ENCODE results near the gene CLCNKA. TPM values are rescaled to one million over a fixed set of nuclear protein-coding genes. Genes with fewer than 3 reads are reported as not detected.
A peak's percentile ranks its signal among the peaks of the same experiment; 100 is the strongest.

Gene CLCNKA
- total and polyA plus RNA-seq, 2 of the 8 experiments (the other 6 are each of a cell fraction or from before 2014, with no cell fraction given) = 0.95 to 2.0 TPM

DNA sequence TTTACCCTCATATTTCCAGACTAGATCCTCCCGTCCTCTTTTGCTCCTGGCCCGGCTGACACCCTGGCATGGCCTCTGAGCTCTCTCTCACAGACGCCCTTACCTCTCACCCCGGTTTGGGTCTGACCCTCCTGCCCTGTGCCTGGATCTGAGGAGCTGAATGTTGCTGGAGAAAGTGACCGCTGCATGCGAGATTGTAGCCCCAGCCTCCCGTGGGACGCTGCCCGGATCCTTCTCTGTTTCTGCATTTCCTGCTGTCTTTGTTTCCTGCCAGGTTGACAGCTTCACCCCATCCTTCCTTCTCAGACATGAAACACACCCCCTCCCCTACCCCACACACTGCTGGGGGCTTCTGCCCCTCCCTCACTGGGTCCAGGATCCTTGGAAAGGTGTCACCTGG, 42.1 kb downstream of the CLCNKA start:
- Histone ChIP-seq H2BK120ac (replicated peaks; ENCODE audit: low read depth, low read length) (no peak overlapping the region), H3K9ac (replicated peaks in 1 of 4; ENCODE audit: extremely low read depth in 1 of 4, low read depth in 3 of 4, low read length in 3 of 4) (no peak overlapping the region), H4K5ac (ENCODE audit: insufficient read length, low read depth, low read length) (no peak overlapping the region), H2AK5ac (ENCODE audit: low read depth, low read length) (no peak overlapping the region), H3K27me3 (replicated peaks in 1 of 4; ENCODE audit: control insufficient read depth in 3 of 4, extremely low read depth in 1 of 4, insufficient read depth in 3 of 4, low read length in 3 of 4) (peaks cover 0 to 4% (median 2%) of the 10 kb centered on the region in 4 experiments; a peak in 2 of 7 replicates), H3K14ac (ENCODE audit: insufficient read length) (no peak overlapping the region), H3K36me3 (ENCODE audit: control insufficient read depth in 2 of 4, insufficient read depth in 4 of 4, low read length in 3 of 4) (no peaks in the 10 kb centered on the region), H2AFZ (ENCODE audit: low read length) (no peak overlapping the region), H3K23ac (ENCODE audit: insufficient read length) (no peak overlapping the region), H3K79me1 (ENCODE audit: low read depth, low read length) (no peaks in the 10 kb centered on the region), H2BK20ac (ENCODE audit: low read length) (no peak overlapping the region), H3K4me1 (replicated peaks in 1 of 4; ENCODE audit: control insufficient read depth in 3 of 4, insufficient read depth in 4 of 4, low read length in 3 of 4) (peaks cover 0 to 18% (median 13%) of the 10 kb centered on the region in 4 experiments; a peak in 6 of 7 replicates), H3K4me3 (ENCODE audit: extremely low read depth in 1 of 4, insufficient read depth in 2 of 4, low read depth in 3 of 4, low read length in 4 of 4) (no peak overlapping the region), H3K9me3 (ENCODE audit: insufficient read depth in 2 of 2, low read depth in 1 of 2, low read length in 1 of 2) (no peaks in the 10 kb centered on the region), H4K8ac (ENCODE audit: extremely low read depth, insufficient read depth, low read length) (no peak overlapping the region), H3K56ac (replicated peaks; ENCODE audit: insufficient read length, low read depth, low read length) (no peak overlapping the region), H2BK5ac (ENCODE audit: low read depth, low read length) (no peak overlapping the region; the same call in 1 of the 2 replicates), H3K27ac (ENCODE audit: low read depth, low read length) (no peak overlapping the region), H3K79me2 (ENCODE audit: control insufficient read depth in 1 of 2, insufficient read depth in 2 of 2, low read length in 2 of 2) (no peaks in the 10 kb centered on the region), H3K4me2 (ENCODE audit: insufficient read depth in 1 of 2, low read depth in 2 of 2, low read length in 2 of 2) (no peak overlapping the region), H4K91ac (replicated peaks; ENCODE audit: insufficient read length, low read length) (no peak overlapping the region), H4K20me1 (replicated peaks in 1 of 2; ENCODE audit: control insufficient read depth in 1 of 2, insufficient read depth in 2 of 2, low read length in 2 of 2) (no peaks in the 10 kb centered on the region), H2BK15ac (ENCODE audit: low read length) (peak overlapping the region; percentile 72; the same call in 1 of the 2 replicates), H3K4ac (replicated peaks; ENCODE audit: insufficient read length, low read depth, low read length) (no peak overlapping the region), H3K18ac (ENCODE audit: extremely low read depth, low read length) (no peak overlapping the region), H3K23me2 (ENCODE audit: low read depth, low read length) (no peaks in the 10 kb centered on the region), H2BK12ac (ENCODE audit: low read depth, low read length) (peak overlapping the region; percentile 51; the same call in 1 of the 2 replicates)
- no peak for FAIRE-seq
- no peak for DNase-seq (ENCODE audit: low read depth in 1 of 2, low spot score in 2 of 2)
- TF ChIP-seq NRF1 (IDR thresholded peaks at IDR 0.05; ENCODE audit: low read depth, low read length) (no peak), POLR2AphosphoS5 (IDR thresholded peaks at IDR 0.05; ENCODE audit: low read depth, low read length) (no peak), RXRA (IDR thresholded peaks at IDR 0.05; ENCODE audit: insufficient read depth, low read depth, low read length) (no peak), SP1 (IDR thresholded peaks at IDR 0.05; ENCODE audit: low read depth, low read length) (no peak), SIN3A (conservative IDR thresholded peaks at IDR 0.05 in 1 of 2, IDR thresholded peaks at IDR 0.05 in 1 of 2; ENCODE audit: low read depth in 1 of 2, low read length in 2 of 2) (no peak), CBX8 (IDR thresholded peaks at IDR 0.05; ENCODE audit: borderline replicate concordance, low read depth, low read length) (no peak)
- TF ChIP-seq, protein P1, sequence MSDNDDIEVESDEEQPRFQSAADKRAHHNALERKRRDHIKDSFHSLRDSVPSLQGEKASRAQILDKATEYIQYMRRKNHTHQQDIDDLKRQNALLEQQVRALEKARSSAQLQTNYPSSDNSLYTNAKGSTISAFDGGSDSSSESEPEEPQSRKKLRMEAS (IDR thresholded peaks at IDR 0.05) = no peak
- TF ChIP-seq, protein P2, sequence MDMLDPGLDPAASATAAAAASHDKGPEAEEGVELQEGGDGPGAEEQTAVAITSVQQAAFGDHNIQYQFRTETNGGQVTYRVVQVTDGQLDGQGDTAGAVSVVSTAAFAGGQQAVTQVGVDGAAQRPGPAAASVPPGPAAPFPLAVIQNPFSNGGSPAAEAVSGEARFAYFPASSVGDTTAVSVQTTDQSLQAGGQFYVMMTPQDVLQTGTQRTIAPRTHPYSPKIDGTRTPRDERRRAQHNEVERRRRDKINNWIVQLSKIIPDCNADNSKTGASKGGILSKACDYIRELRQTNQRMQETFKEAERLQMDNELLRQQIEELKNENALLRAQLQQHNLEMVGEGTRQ (IDR thresholded peaks at IDR 0.05; ENCODE audit: low read length) = no peak
- TF ChIP-seq, protein P3, sequence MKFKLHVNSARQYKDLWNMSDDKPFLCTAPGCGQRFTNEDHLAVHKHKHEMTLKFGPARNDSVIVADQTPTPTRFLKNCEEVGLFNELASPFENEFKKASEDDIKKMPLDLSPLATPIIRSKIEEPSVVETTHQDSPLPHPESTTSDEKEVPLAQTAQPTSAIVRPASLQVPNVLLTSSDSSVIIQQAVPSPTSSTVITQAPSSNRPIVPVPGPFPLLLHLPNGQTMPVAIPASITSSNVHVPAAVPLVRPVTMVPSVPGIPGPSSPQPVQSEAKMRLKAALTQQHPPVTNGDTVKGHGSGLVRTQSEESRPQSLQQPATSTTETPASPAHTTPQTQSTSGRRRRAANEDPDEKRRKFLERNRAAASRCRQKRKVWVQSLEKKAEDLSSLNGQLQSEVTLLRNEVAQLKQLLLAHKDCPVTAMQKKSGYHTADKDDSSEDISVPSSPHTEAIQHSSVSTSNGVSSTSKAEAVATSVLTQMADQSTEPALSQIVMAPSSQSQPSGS (IDR thresholded peaks at IDR 0.05; ENCODE audit: low read length) = no peak
- ChIA-PET CTCF (ENCODE audit: partially characterized antibody) (interaction anchor here (0.6 to 7.8 kb wide), 7 partner anchors 8 to 248 kb away, joined by 3 to 91 read pairs (median 4); no protein-coding TSS in a partner anchor), POLR2A (ENCODE audit: partially characterized antibody) (interaction anchor here (1.0 to 1.5 kb wide), 4 partner anchors 9 to 149 kb away, joined by 3 to 4 read pairs (median 4); partner anchors contain the start of genes ARHGEF19 and FAM131C)
- 74% methylated on average over 9 of the region's 9 CpGs; no CpG with 5 or more reads in 1 of the 2 experiments for WGBS, 2 experiments (ENCODE audit: extremely low coverage in 1 of 2, insufficient coverage in 1 of 2, insufficient read length in 1 of 2, insufficient replicate concordance in 2 of 2, low coverage in 1 of 2, low lambda C conversion rate in 2 of 2, missing lambda C conversion rate in 1 of 2)
